ENCODE data around the gene NAB2.
"Not testable (repeated sequence)": the region's sequence is repeated elsewhere in the genome, so short reads cannot be mapped to it uniquely, and the experiment has no call there.

NAB2 gene

DNA sequence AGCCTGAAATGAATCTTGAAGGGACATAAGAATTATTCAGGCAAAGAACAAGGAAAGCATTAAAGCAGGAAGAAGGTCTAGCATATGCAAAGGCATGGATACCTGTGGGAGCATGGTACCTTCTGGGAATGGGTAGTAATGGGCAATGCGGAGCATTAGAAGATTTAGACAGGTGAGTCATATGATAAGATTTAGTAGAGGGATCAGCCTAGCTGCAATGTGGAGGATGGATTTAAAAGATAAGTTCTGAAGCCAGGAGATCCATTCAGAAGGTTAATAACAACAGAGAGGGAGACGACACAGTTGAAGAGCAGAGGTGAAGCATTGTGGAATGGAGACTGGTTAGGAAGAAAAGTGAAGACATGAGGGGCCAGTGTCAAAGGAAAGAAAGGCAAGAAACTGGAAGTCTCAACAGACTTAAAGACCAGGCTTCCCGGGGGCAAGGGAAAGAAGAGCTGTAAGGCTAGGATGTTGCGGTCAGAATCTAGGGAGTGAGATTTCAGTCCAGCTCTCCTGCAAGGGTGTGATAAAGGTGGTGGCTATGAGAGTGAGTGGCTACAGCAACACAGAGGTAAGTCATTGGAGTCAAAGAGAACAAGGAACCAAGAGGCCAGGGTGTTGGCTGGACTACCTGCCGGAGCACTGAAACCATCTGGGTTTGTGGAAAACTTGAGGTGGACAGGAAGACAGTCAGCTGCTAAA lies 27.8 kb downstream of the NAB2 start:
- no peak for DNase-seq

DNA sequence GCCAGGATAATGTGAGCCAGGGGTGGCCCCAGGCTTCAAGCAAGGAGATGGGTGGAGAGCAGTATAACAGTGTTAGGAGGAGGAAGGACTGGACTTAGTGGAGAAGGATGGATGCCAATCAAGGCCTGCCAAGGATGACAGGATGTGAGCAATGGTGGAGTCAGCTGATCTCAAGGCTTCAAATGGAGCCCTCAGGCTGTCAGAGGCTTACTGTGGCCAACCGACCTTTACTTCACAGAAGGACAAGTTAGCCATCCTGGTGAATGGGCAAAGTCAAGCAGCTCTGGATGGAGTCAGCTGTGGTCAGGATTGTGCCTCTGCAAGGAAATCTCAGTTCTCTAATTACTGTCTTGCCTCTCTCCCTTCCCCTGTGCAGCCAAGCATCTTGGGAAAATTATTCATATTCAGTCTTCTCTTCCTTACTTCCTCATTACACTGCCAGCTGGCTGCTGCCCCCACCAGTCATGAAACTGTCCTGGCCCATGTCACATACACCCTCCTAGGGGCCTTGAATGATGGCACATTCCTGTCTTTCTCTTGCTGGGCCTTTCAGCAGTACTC lies 29.9 kb downstream of the NAB2 start:
- DNase-seq = peak; percentile 51 to 52

DNA sequence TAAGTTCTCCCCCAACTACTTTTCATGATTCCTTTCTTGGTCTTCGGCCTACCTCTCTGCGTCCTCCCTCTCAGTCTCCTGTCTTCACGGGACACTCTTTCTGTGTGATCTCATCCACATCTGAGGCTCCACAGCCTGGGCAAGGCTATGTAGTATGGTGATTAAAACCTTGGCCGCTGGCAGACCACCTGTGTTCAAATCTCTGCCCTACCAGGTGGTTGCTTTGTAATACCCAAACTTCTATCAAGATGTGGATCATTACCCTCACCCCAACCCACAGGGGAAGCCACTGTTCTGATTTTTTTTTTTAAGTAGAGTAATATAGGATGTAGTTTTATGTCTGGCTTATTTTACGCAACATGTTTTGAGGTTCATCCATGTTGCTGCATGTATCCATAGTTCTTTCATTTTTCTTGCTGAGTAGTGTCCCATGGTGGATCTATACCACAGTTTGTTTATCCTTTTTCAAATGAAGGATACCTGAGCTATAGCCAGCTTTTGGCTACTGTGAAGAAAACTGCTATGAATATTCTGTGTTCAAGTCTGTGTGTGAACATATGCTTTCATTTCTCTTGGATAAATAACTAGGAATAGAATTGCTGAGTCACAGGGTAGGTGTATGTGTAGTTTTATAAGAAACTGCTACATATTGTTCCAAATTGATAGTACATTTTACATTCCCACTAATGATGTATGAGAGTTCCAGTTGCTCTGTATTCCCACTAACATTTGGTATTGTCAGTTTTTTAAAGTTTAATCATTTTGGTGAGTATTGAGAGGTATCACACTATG lies 30.6 kb downstream of the NAB2 start:
- DNase-seq = no peak

DNA sequence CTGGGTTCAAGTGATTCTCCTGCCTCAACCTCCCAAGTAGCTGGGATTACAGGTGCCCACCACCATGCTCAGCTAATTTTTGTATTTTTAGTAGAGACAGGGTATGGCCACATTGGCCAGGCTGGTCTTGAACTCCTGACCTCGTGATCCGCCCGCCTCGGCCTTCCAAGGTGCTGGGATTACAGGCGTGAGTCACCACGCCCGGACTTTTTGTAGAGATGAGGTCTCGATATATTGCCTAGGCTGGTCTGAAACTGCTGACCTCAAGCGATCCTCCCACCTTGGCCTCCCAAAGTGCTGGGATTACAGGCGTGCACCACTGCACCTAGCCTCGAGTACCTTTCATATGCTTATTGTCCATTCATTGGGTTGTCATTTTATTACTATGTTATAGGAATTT lies 31.8 kb downstream of the NAB2 start:
- DNase-seq = not testable (repeated sequence)

DNA sequence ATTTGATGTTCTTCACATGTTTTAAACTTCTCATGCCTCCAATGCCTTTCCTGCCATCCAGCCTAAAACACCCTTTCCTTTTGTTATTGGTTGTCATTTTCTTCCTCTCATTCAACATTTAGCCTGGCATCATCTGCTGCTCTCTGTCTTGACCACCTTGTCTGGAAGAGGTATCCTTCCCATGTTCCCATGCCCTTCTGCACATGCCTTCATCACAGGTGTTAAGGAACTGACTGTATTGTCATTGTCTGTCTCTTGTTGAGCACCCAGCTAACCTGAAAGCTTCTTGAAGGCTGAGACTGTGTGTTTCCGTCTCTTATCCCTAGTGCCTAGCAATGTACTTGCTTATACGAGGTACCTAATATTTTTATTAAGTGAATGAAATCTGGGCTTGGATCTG lies 34.9 kb downstream of the NAB2 start:
- no peak for DNase-seq

DNA sequence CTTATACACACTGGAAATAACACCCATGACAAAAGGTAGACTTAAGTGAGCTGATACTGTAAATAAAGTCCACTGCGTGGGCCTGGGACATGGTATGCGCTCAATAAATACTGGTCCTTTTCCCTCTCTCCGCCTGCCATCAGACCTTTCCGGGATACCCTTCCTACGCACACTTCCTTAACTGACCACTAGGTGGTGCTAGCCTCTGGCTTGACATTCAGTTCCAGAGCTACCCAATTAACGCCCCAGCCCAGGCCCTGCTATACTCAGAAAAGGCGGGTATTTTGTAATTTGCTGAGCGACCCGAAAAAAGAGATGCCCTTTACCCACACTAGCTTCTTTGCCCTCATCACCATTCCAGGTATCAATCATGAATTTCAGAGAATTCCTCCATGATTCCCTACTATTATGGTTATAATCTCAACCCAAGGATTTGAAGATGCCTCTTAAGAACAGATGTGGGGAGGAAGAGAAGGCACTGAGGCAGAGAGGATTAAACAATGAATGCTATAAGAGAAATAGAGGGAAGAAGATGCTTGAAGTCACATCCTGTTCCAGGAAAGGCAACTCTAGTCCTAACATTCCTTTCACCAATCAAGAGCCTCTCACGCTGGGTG lies 35.5 kb downstream of the NAB2 start:
- peak; percentile 8 to 59 for DNase-seq

DNA sequence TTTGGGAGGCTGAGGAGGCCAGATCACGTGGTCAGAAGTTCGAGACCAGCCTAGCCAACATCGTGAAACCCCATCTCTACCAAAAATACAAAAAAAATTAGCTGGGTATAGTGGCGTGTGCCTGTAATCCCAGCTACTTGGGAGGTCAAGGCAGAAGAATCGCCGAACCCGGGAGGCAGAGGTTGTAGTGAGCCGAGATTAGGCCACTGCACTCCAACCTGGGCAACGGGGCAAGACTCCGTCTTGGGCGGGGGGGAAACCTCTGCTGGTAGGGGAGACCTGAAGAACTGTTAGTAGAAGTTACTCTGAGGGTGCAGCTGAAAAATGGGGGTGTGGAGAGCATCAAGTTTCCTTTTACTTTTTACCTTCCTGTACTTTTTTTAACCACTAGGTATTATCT lies 37.1 kb downstream of the NAB2 start:
- DNase-seq = no peak

DNA sequence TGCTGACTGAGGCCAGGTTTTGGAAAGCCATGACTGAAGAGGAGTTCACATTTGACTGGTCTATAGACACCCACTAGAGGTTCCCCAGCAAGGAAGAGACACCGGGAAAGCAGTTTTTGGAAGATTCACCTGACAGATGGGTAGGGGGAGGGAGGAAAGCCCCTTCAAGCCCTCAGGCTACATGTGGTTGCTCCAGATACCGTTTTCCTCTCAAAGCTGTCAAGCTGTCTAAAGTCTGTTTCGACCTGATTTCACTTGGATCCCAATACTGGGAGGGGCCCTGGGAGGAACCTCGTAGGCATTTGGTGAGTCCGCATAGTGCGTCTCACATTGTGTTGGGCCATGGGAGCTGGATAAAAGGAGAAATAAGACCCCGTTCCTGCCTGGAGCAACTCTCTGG lies 37.6 kb downstream of the NAB2 start:
- DNase-seq = no peak

DNA sequence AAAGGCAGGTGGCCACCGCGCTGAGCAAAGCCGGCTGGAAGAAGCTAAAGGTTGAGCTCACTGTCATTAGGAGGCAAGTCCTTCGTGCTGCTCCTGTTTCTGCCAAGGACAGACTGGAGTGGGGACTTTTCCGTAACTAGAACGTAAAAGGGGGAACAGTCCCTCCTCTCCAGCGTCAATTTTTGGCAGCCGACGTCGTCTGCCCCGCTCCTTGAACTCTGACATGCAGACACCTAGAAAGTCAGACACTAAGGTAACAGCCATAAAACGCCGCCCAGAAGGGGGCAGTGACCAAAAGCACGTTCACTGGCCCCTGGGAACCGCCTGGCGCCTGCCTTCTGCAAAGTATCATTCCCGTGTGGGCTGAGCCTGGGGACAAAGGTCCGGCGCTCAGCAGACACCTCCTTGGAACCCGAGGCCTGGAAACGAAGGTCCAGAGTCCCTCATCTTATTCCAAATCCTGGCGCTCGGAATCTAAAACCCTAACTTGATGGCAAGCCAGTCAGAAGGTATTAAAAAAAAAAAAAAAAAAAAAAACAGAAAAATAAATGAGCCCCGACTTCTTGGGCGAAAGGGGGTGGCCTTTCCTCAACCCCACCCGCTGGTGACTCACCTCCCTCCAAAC lies 38.3 kb downstream of the NAB2 start:
- DNase-seq = peak; percentile 8 to 13

DNA sequence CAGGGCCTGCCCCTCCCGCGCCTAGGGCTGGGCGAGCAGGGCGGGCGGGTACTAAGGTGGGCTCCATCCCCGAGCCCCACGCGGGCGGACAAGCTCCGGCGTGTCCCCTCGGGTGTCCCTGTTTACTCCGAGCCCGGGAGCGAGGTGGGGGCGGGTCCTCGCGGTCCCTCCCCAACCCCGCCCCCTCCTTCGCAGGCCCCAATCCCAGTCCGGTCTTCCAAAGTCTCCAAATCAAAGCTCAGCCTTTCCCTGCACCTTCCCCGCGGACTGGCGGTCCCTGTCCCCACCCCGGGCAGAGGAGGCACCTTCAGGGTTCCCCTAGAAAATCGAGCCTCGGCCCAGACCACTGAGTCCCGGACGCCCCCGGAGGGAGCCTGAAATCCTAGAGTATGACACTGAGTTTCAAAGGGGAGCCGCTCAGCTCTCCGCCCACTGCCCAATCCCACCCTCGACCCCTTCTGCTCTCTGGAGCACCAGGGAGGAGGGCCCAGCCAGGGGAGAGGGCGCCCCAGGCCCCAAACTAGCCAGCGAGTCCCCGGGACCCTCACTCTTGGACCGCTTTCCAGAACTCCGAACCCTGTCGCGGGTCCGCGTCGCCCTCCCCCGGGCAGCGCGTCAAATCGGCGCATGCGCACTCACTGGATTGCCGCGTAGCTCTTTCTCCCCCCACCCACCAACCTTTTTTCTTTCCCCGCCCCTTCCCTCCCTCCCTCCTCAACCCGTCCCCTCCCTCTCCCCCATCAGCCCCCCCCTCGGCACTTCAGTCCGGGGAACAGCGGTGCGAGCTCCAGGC lies 39.0 kb downstream of the NAB2 start, which contains the start of gene LRP1:
TSS of gene LRP1 (plus strand) at position 758 of the 793 bp plus-strand sequence. CDS start 482 bp downstream, outside the sequence.
- peak in 1 of 2 donors; percentile 56 for DNase-seq

DNA sequence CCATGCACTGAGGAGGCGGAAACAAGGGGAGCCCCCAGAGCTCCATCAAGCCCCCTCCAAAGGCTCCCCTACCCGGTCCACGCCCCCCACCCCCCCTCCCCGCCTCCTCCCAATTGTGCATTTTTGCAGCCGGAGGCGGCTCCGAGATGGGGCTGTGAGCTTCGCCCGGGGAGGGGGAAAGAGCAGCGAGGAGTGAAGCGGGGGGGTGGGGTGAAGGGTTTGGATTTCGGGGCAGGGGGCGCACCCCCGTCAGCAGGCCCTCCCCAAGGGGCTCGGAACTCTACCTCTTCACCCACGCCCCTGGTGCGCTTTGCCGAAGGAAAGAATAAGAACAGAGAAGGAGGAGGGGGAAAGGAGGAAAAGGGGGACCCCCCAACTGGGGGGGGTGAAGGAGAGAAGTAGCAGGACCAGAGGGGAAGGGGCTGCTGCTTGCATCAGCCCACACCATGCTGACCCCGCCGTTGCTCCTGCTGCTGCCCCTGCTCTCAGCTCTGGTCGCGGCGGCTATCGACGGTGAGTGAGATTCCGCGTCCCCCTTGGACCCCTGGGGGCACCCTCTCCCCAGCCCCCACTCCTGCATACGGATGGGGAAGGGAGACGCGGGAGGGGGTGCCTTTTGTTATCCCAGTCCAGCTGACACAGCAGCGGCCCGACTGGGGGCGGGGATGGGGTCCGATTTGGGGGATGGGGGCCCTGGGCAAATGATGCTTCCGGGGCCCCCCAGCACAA lies 39.8 kb downstream of the NAB2 start:
- DNase-seq = no peak

DNA sequence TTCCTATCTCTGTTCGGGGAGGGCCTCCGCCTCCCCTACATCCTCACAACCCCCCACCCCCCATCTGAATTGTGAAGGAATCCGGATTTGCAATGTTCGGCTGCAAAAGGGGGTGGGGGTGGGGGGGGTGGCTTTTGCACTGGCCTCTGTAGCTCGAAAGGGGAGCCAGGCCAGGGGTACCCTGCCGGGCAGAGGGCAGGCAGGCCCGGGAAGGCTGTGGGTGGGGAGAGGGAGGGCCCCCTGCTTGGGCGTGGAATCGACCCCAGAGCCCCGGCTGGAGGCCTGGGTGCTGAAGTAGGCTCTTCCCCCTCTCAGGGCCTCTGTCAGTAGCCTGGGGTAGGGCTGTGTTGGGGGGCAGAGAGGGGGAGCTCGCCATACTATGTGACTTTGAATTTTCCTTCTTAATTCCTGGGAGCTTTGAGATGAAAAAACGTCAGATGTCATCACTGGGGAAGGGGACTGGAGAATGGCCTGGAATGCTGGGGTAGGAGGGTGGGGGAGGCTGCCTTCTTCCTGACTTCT lies 40.5 kb downstream of the NAB2 start:
- no peak for DNase-seq

DNA sequence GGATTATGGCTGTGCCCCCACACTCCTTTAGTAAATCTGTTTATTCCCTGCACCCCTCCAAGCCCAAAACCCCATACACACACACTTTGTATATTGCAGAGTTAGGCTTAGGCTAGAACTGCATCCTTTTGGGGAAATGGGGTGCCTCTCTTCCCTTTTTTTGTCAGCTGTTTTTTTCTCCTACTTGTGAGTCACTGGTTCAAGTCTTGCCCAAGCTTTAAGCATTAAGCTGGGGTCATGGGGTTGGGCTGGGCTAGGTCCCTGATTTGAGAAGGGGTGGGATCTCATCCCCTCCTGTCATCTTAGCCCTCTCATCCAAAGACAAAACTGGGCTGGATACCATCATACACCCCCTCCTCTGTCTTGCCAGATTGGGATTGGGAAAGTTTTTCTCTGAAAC lies 41.0 kb downstream of the NAB2 start:
- peak; percentile 21 to 29 for DNase-seq

DNA sequence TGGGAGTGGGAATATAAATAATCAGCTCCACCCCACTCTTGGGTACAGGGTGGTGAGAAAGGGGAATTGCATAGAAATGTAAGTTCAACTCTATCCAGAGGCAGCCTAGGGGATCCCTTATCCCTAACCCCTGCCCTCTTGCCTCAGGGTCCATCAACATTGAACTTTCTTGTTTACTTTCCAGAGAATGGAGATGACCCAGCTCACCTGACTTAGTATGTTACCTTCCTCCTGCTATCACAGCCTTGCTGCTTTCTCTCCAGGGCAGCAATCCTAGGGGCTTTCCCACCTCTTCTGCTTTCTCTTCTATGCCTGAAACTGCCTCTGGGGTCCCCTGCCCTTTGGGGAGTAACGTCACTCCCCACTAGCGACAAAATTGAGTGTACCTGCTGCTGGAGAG lies 42.0 kb downstream of the NAB2 start:
- no peak for DNase-seq

DNA sequence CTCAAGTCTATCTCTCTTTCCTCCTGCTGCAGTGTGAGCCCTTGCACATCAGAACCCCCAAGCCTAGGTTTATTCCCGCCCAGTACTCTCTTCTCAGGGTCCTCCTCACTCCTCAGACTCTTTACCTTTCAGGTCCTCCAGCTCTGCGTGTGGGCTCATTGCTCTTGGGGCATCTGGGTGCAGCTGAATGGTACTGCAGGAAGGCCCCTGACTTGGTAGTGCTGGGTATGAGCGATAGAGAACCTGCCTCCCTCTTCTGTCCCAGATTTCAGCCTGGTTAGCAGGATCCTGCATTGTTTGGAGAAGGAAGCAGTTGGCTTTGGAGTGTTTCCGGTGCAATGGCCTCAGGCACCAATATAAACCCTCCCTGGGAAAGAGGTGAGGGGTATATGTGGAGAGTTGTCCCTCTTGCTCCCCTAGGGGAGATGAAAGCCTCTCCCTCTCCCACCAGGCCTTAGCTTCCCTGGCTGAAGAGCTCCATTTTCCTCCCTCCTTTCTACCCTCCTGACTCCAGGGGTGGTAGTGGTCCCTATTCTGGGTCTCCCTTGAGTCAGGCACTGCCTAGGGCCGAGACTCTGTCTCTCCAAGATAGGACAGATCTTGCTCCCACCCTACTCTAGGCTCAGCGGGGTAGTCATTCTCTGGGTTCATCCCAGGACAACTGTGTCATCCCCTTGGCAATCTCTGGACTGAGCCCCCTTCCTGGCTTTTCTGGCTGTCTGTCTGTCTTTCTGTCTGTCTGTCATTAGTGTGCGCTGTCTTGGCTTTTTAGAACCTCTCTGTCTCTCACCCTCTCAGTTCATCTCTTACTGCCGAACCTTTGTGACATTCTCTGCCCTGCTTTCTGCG lies 43.2 kb downstream of the NAB2 start:
- DNase-seq = no peak

DNA sequence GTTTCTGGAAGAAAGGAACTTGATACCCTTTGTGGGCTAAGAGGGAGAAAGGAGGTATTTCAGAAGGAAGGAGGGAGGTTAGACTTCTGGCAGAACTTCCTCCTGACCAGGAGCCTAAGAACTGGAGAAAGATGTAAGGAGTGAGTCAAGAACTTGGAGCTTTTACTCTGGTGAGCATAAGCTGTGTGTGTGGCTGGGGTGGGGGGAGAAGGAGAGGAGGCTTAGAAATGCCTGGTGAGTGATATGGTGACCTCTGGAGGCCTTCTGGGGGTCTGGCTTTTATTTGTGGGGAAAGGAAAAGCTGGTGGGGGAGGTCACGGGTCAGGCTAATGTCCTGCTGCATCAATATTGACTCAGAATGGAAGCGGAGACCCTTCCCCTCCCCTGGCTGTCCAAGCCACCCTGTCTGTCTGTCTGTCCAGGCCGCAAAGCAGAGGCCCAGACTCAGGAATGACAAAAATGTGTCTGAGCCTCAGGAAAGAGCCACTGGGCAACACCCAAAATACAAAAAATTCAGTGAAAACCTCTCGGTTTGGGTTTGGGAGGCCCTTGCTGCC lies 44.2 kb downstream of the NAB2 start:
- DNase-seq = no peak

DNA sequence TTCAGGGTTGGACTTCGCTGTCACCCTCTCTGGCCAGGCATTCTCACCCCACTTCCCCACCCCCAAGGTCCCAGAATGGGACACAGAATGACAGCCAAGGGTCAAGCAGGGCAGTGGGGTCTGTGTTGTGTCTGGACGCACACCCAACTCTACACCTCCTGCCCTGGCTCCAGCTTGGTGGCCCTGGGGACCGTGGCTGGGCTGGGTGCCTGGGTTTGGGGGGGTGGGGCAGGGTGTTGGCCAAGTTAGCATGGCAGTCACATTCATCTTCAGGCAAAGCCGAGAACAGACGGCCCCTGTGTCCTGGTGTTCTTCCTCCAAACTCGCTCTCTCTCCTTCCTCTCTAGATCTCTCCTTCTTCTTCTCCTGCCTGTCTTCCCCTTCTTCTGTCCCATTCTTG lies 45.0 kb downstream of the NAB2 start:
- DNase-seq = no peak

DNA sequence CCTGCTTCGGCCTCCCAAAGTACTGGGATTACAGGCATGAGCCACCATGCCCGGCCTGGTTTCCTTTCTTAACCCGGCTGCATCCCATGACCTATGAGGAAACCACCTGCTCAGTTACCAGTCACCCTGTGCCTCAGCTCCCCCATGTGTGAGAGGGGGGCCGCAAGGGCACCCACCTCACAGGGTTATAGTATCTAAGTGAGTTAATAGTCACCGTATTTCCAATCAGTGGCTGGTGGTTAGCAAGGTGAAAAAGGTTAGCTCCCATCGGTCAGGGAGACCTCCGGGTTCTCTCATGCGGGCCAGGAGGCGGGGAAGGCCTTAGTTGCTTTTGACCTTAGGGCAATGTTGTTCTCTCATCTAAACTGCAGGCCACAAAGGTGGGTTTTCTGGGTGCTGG lies 46.0 kb downstream of the NAB2 start:
- no peak for DNase-seq

DNA sequence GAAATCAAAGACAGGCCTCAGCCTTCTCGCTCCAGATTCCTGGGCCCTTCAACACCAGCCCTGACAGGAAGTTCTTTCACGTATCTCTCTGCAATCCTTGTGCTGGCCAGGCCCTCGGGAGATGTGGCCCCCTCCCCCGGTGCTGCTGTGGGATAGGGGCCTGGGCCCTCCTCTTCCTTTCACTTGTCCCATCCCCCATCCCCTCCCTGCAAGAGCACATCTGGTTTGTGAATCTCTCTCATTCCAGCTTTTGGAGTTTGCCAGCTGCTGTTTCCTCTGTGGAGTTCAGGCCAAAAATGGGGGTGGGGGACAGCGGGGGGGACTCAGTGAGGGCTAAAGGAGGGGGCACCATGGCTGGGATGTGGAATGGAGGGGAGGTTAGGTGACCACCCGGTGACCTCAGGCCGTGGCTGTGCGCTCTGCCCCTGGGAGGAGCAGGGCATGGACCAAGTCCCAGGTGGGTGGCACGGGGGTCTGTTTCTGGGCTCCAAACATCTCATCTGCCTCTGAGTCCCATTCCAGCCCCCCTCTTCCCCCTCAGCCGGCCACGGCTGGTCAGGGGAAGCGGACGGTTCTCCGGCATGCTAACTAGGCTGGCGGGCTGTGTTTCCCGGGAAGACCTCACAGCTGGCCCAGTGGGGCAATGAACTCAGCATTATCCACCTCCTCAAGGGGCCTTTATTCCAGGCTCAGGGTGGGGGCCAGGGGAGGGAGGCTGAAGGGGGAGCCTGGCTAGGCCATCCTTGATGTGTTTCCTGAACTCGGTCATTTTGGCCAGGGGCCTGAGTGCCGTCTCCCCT lies 46.8 kb downstream of the NAB2 start:
- no peak for DNase-seq
